Measurements from ENCODE around the gene CFAP221.

The CFAP221 gene

GRCh38 chr2:119680457-119681202, 136.4 kb downstream of the CFAP221 start:
- DNase-seq (ENCODE audit: low read depth in 3 of 3): no peak

GRCh38 chr2:119681203-119681867, 137.1 kb downstream of the CFAP221 start:
- no peak for DNase-seq (ENCODE audit: low read depth in 3 of 3)

DNA sequence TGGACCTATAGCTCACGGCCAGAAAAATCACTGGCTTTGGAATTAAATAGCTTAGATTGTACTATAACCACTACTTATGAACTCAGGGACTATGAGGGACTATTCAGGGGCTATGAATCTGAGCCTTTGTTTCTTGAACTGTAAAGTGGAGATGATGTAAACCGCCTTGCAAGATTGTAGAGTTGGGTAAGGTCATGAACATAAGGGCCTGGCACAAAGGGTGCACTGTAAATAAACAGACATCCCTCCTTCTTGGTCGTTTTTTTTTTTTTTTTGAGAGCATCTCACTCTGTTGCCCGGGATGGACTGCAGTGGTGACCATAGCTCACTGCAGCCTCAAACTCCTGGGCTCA, 137.6 kb downstream of the CFAP221 start:
- DNase-seq (ENCODE audit: low read depth in 3 of 3): no peak

DNA sequence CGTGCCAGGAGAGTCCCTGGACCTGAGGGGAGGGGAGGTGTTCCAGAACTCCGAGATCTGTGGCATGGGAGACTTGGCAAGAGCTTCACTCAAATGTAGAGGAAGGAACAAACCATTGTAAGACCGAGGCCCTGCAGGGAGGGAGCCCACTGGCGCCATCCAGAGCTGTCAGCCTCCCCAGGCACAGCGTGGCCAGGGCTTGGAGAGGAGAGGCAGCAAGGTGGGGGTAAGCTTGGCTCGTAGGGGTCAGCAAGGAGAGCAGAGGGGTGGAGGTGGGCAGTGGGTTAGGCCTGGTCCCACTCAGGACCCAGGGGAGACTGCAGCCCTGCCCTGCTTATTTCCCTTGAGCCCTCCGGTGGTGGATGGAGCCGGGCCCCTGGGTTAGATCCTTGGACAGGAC, 138.3 kb downstream of the CFAP221 start:
- no peak for DNase-seq (ENCODE audit: low read depth in 3 of 3)

DNA sequence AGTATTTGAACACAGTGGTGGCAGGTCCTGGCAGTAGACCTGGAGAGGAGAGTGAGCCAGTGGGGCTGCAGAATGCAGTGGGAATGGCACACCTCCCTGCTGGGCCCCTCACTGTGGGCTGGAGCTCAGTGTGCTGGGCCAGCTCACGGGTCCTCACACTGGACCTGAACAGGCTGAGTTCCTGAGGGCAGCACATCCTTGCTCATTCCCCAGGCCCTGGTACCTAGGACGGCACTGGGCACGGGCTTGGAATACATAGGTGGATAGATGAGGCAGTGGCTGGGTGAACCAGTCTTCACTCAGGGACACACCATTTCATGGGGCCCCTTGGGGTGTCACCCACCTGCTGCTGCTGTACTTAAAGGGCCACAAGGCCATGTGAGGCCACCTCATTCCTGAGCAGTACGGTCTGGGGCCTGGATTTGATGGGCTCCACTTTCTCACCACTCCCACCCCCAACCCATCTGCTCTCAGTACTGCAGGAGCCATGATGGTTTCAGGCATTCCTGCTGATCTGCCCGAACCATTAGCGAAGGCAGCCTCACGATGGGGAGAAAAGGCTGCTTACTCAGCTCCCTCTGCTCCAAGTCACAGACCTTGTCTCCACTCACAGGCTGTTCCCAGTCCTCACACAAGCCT, 138.9 kb downstream of the CFAP221 start:
- no peak for DNase-seq (ENCODE audit: low read depth in 3 of 3)

DNA sequence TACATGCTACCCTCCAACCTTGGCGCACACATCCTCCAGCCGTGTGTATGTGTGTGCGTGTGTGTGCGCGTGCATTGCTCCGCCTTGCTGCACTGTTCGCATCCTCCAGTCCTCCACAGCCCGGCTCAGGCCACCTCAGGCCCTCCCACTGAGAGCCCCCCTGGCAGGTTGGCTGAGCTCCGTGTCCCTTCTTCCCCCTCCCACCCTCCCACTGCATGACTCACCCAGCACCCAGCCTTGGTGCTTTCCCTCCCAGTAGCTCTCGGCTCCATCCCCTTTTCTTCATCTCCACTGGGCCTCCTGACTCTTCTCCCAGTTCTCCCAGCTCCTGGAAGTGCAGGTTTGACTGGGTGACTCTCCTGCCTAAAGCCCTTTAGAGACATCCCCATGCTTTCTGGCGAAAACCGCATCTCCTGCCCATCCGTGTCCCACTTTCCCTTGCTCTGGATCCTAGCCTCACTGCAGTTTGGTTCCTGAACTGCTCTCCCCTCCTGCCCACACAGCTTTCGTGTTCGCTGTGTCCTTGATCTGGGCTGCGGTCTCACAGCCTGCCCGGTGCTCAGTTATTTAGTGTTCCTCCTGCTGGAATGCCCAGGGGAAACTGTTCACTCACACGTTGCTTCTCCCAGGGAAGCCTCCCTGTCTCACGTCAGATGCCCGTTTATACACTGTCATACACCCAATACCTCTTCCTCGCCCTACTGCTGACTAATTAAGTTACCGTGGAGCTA, 139.6 kb downstream of the CFAP221 start:
- DNase-seq (ENCODE audit: low read depth in 3 of 3): no peak

DNA sequence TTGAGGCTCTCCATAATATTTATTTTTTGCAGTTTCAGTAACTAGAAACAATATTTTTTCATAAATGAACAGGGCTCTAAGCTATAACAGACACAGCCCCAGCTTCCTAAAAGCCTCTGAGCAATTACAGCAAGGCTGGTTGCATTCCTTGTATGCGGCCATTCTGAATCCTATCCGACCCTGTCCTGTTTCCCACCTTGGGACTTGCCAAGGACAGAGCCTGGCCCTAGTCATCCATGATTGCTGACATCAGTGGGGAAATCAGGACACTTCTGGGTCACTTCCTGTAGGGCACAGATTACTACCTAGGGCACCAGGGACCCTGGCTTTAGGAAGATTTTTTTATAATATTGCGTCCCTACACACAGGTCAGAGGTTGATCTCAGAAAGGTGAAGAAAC, 140.3 kb downstream of the CFAP221 start:
- DNase-seq (ENCODE audit: low read depth in 3 of 3): no peak

DNA sequence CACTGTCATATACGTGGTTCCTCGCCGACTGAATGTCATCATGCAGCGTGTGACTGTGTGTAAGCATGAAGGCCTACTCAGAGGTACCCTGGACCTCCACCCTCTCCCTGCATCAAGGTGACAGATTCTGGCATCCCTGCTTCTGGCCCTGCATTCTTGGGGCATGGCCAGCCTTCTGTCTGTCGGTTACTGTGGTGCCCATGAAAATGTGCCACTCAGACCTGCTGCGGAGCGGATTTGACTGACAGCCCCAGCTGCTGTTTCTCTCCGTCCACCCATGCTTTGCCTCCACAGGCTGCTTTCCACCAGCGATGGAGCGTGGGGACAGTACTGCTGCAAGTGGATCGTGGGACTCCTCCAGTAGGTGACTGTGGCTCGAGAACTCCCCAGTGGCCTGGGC, 144.4 kb downstream of the CFAP221 start:
- no peak for DNase-seq (ENCODE audit: low read depth in 3 of 3)

DNA sequence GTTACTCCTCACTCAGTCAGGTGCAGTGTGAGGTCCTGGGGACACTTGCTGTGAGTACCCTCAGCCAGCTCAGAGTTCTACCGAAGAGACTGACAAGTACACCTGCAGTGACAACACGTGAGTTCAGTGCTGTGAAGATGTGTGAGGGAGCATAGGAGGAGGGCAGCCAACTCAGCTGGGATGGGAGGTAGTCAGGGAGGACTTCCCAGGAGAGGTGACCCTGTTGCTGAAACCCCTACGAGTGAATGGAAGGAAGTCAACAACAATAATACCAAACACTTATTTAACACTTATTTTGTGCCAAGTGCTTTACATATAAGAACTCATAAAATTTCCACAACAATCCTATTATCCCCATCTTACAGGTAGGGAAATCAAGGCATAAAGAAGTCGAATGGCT, 145.0 kb downstream of the CFAP221 start:
- no peak for DNase-seq (ENCODE audit: low read depth in 3 of 3)

DNA sequence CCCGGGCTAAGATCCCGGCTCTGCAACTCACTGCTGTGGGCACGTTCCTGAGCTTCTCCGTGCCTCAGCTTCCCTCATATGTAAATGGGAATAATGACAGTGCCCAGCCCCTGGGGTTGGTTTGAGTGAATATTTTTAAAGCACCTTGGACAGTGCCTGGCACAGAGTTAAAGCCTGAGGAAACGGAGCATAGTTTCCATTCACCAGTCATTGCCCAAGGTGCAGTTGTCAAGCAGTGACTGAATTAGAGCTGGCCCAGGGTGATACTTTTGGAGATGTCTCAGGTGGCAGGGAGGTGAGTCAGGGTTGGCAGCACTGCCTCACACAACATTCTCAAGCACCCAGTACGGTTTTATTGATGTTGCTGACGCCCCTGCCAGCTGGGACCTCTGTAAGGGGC, 146.9 kb downstream of the CFAP221 start:
- no peak for DNase-seq (ENCODE audit: low read depth in 3 of 3)

DNA sequence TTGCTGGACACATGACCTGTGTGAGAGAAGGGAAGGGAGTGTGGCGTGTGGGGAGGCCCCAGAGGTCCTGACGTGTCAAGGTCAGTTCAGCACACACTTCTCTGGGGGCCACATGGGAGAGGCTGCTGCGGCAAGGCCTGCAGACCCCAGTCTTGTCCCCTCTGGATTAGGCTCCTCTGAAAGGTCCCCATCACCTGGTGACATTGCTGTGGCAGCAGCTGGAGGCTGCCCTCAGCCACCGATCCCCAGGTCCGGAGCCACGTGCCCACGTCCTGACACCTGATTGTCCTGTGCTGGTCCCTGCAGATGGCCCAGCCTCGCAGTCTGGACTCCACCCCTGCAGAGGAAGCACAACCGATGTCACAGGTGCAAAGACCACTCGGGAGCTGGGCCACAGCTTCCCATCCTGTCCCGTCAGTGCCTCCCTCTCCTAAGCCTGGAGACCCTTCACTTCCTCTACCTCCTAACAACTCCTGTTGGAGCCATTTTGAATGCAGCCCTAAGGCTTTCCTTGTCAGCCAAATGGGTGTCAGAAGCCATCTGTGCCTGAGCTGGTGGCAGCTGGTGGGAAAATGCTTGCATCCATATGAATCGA, 147.5 kb downstream of the CFAP221 start:
- no peak for DNase-seq (ENCODE audit: low read depth in 3 of 3)

- no peak for DNase-seq (ENCODE audit: low read depth in 3 of 3)
These were observed 148.1 kb downstream of the CFAP221 start for GRCh38 chr2:119692310-119692709.

- DNase-seq (ENCODE audit: low read depth in 3 of 3): no peak
These were observed 148.7 kb downstream of the CFAP221 start for GRCh38 chr2:119692954-119693353.

DNA sequence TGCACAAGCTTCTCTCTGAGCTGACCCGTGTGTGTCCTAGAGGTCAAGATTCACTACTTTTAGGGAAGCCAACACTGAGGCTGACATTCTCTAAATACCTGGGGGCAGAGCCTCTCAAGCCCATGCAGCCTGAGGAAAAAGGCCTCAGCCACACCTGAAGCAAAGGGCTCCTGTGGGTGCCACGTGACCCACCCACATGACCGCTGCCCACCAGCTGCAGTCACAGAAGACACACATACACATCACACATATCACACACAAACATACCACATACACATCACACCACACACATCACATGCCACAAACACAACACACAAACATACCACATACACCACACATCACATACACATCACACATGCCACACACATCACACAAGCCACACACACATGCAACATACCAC, 149.3 kb downstream of the CFAP221 start:
- no peak for DNase-seq (ENCODE audit: low read depth in 3 of 3)

DNA sequence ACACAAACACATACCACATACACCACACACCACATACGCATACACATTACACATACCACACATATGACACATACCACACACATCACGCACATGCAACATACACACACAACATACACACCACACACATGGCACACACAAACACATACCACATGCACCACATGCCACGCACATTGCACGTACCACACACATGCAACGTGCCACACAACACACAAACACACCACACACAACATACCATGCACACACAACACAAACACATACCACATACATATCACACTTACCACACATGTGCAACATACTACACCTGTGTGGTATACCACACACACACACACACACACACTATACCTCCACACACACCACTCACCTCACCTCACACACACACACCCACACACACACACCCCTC, 149.7 kb downstream of the CFAP221 start:
- no peak for DNase-seq (ENCODE audit: low read depth in 3 of 3)

DNA sequence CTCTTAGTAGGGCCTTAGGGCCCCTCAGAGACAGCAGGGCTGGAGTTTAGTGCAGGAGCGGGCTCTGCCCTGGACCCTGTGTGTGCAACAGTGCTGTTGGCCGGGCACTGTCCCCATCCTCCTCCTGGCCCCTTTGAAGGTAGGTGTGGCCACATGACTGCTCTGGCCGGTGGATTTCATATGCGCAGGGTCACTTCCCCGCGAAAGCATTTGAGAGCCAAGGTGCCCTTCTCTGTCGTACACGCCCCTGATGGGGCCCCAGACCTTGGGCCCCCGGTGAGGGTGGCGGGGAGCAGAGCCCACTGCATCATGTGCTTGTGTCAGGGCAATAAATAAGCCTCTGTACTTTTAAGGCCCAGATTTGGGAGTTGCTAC, 150.2 kb downstream of the CFAP221 start:
- no peak for DNase-seq (ENCODE audit: low read depth in 3 of 3)

GRCh38 chr2:119694845-119695521, 150.7 kb downstream of the CFAP221 start:
- no peak for DNase-seq (ENCODE audit: low read depth in 3 of 3)

DNA sequence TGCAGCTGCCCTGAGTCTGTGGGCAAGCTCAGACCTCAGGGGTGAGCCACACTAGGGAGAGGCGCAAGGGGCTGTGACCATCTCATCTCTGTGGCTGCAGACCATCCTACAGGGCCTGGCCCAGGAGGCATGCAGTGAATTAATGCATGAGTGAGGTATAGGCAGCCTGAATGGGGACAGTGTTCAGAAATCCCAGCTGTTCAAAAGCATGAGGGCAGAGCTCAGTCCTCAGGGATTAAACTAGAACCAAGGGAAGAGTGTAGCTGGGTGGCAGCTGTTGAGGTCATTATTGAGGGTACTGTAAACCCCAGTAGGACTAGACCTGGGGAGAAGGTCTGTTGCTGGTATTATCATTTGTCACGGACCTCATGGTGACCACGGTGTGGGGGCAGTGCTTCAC, 151.8 kb downstream of the CFAP221 start:
- no peak for DNase-seq (ENCODE audit: low read depth in 3 of 3)

GRCh38 chr2:119696494-119697030, 152.3 kb downstream of the CFAP221 start:
- DNase-seq (ENCODE audit: low read depth in 3 of 3): no peak

- no peak for DNase-seq (ENCODE audit: low read depth in 3 of 3)
These were observed 153.2 kb downstream of the CFAP221 start for GRCh38 chr2:119697290-119698020.

DNA sequence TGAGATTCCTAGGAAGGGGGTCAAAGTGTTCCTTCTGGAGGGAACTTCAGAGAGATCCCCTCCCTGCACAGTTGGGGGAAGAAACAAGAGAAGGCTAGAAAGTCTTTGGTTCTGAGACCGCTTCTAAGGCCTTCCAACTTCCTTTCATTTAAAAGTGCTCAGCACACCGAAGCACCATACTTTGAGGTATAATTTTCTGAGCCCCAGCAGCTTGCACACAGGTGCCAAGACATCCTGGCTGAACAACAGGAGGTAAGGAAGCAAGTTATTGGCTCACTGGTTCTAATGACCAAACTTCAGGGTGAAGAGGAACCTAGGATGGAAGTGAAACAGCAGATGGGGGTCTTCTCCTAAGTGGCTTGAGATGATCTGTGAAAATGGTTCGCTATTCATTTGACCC, 154.0 kb downstream of the CFAP221 start:
- DNase-seq (ENCODE audit: low read depth in 3 of 3): no peak

Measured in stimulated activated CD4-positive, alpha-beta T cell treated with anti-CD3 and anti-CD28 coated beads, TNF-alpha, amount 100 ng/mL, for 4 hours (primary cell).